Daoy (cell line): Measurements from ENCODE around the gene GSN. TPM values are rescaled to one million over a fixed set of nuclear protein-coding genes. Genes with fewer than 3 reads are reported as not detected.

ENCODE experiments used
- DNase-seq: peaks from one replicate; pipeline ENCODE4 v3.0.0-alpha.2; 2015; ENCODE audit warnings: low read depth
- total RNA-seq: library from RNA; depleted of rRNA; stranded (reverse); fragments of >200 nt; shearing (Covaris generic); gene quantifications from 2 replicates; pipeline ENCODE4 v1.2.3, GENCODE V29; 2014

GSN gene
- total RNA-seq, 1 experiment from 2014 or later = 95.2 TPM

- no peak for DNase-seq
Measured at GRCh38 chr9:121323449-121324151, 55.6 kb downstream of the GSN start.

- DNase-seq = no peak
Measured at GRCh38 chr9:121324316-121324715, 56.4 kb downstream of the GSN start.

- DNase-seq = no peak
Measured at GRCh38 chr9:121324755-121325154, 56.8 kb downstream of the GSN start.

GRCh38 chr9:121325387-121325786, 57.4 kb downstream of the GSN start:
- no peak for DNase-seq

- DNase-seq = no peak
Measured at GRCh38 chr9:121326130-121326838, 58.3 kb downstream of the GSN start.

GRCh38 chr9:121326901-121327613, 59.1 kb downstream of the GSN start:
- DNase-seq = no peak

- no peak for DNase-seq
Measured at GRCh38 chr9:121328476-121328875, 60.5 kb downstream of the GSN start.

- no peak for DNase-seq
Measured at GRCh38 chr9:121328876-121329681, 61.1 kb downstream of the GSN start.

GRCh38 chr9:121331549-121331948, 63.6 kb downstream of the GSN start:
- no peak for DNase-seq

- no peak for DNase-seq
Measured at GRCh38 chr9:121331992-121332685, 64.2 kb downstream of the GSN start.

- no peak for DNase-seq
Measured at GRCh38 chr9:121333950-121334773, 66.2 kb downstream of the GSN start.

GRCh38 chr9:121336665-121337064, 68.7 kb downstream of the GSN start:
- DNase-seq = no peak

- no peak for DNase-seq
Measured at GRCh38 chr9:121339437-121339836, 71.5 kb downstream of the GSN start.

GRCh38 chr9:121340676-121341392, 72.9 kb downstream of the GSN start:
- DNase-seq = no peak

- no peak for DNase-seq
Measured at GRCh38 chr9:121344184-121344583, 76.2 kb downstream of the GSN start.

- DNase-seq = no peak
Measured at GRCh38 chr9:121345070-121345469, 77.1 kb downstream of the GSN start.

- no peak for DNase-seq
Measured at GRCh38 chr9:121348221-121348620, 80.3 kb downstream of the GSN start.

GRCh38 chr9:121349009-121349408, 81.0 kb downstream of the GSN start:
- no peak for DNase-seq

- no peak for DNase-seq
Measured at GRCh38 chr9:121350036-121350435, 82.1 kb downstream of the GSN start.
